Activated naive CD4-positive, alpha-beta T cell treated with anti-CD3 and anti-CD28 coated beads, Interleukin-2, amount 10 ng/mL, durations not matched to agents 7 days and 5 days (primary cell): Measurements from ENCODE around the gene KRTAP10-1.

Experiments
- CTCF ChIA-PET: fragments of 350-600 bp; sonication (Branson Sonifier 250); formaldehyde crosslinking; loops from one replicate; lab custom pipeline; 2021; ENCODE audit warnings: antibody characterized with exemption; lab: Charles Lee
- DNase-seq: peaks from one replicate; pipeline ENCODE4 v3.0.0-alpha.2; 2020
- H3K27ac Mint-ChIP-seq: one replicate; pipeline ENCODE4 v1.8.0; 2021; ENCODE audit warnings: mild to moderate bottlenecking, moderate library complexity, mixed read lengths
- H3K27me3 Mint-ChIP-seq: one replicate; pipeline ENCODE4 v1.8.0; 2021; ENCODE audit warnings: mild to moderate bottlenecking, mixed read lengths
- H3K36me3 Mint-ChIP-seq: one replicate; pipeline ENCODE4 v1.8.0; 2021; ENCODE audit warnings: mixed read lengths
- H3K4me1 Mint-ChIP-seq: one replicate; pipeline ENCODE4 v1.8.0; 2021; ENCODE audit warnings: mixed read lengths
- H3K4me3 Mint-ChIP-seq: one replicate; pipeline ENCODE4 v1.8.0; 2021; ENCODE audit warnings: mild to moderate bottlenecking, moderate library complexity, mixed read lengths
- H3K9me3 Mint-ChIP-seq: one replicate; pipeline ENCODE4 v1.8.0; 2021; ENCODE audit warnings: mixed read lengths

The KRTAP10-1 gene

GRCh38 chr21:44530903-44531605, 8.9 kb downstream of the KRTAP10-1 start:
- H3K4me1 Mint-ChIP-seq: no peaks in the 10 kb centered on the region
- CTCF ChIA-PET: no interaction called here
- H3K27ac Mint-ChIP-seq: no peak overlapping the region

GRCh38 chr21:44530221-44530902, 9.6 kb downstream of the KRTAP10-1 start:
- DNase-seq: no peak
- H3K4me3 Mint-ChIP-seq: no peak overlapping the region
- no peaks in the 10 kb centered on the region for H3K4me1 Mint-ChIP-seq
- H3K27ac Mint-ChIP-seq: no peak overlapping the region
- peaks cover 10% of the 10 kb centered on the region for H3K27me3 Mint-ChIP-seq
- H3K36me3 Mint-ChIP-seq: no peaks in the 10 kb centered on the region
- CTCF ChIA-PET: no interaction called here
- H3K9me3 Mint-ChIP-seq: no peaks in the 10 kb centered on the region

More at GRCh38 chr21:44530903-44531605, 8.9 kb downstream of the KRTAP10-1 start:
- peak; percentile 12 for DNase-seq
- H3K27me3 Mint-ChIP-seq: peaks cover 17% of the 10 kb centered on the region
- no peak overlapping the region for H3K4me3 Mint-ChIP-seq
- H3K9me3 Mint-ChIP-seq: no peaks in the 10 kb centered on the region
- no peaks in the 10 kb centered on the region for H3K36me3 Mint-ChIP-seq

GRCh38 chr21:44529503-44530125, 10.4 kb downstream of the KRTAP10-1 start:
- CTCF ChIA-PET: no interaction called here
- DNase-seq: peak; percentile 5
- Mint-ChIP-seq H3K9me3 (no peaks in the 10 kb centered on the region), H3K27ac (no peak overlapping the region), H3K27me3 (peaks cover 10% of the 10 kb centered on the region), H3K4me3 (no peak overlapping the region), H3K4me1 (no peaks in the 10 kb centered on the region), H3K36me3 (no peaks in the 10 kb centered on the region)

- Mint-ChIP-seq H3K27ac (no peak overlapping the region), H3K9me3 (no peaks in the 10 kb centered on the region), H3K27me3 (peaks cover 10% of the 10 kb centered on the region), H3K4me3 (no peak overlapping the region), H3K36me3 (no peaks in the 10 kb centered on the region), H3K4me1 (no peaks in the 10 kb centered on the region)
- no peak for DNase-seq
- CTCF ChIA-PET: no interaction called here
Measured at GRCh38 chr21:44529011-44529421, 11.0 kb downstream of the KRTAP10-1 start.

- CTCF ChIA-PET: no interaction called here
- DNase-seq: peak; percentile 19
- H3K27ac Mint-ChIP-seq: no peak overlapping the region
- H3K4me3 Mint-ChIP-seq: no peak overlapping the region
- no peaks in the 10 kb centered on the region for H3K36me3 Mint-ChIP-seq
- H3K9me3 Mint-ChIP-seq: no peaks in the 10 kb centered on the region
- no peaks in the 10 kb centered on the region for H3K4me1 Mint-ChIP-seq
- H3K27me3 Mint-ChIP-seq: peaks cover 10% of the 10 kb centered on the region
Measured at GRCh38 chr21:44528634-44528995, 11.4 kb downstream of the KRTAP10-1 start.

- Mint-ChIP-seq H3K36me3 (no peaks in the 10 kb centered on the region), H3K27ac (no peak overlapping the region), H3K9me3 (no peaks in the 10 kb centered on the region), H3K4me1 (no peaks in the 10 kb centered on the region), H3K4me3 (no peak overlapping the region), H3K27me3 (peaks cover 9% of the 10 kb centered on the region)
- CTCF ChIA-PET: no interaction called here
- DNase-seq: peak; percentile 3
Measured at GRCh38 chr21:44527983-44528633, 11.9 kb downstream of the KRTAP10-1 start.

- Mint-ChIP-seq H3K4me3 (no peak overlapping the region), H3K36me3 (no peaks in the 10 kb centered on the region), H3K27me3 (peaks cover 5% of the 10 kb centered on the region), H3K4me1 (no peaks in the 10 kb centered on the region), H3K27ac (no peak overlapping the region), H3K9me3 (no peaks in the 10 kb centered on the region)
- peak; percentile 7 for DNase-seq
- CTCF ChIA-PET: no interaction called here
Measured at GRCh38 chr21:44527156-44527982, 12.6 kb downstream of the KRTAP10-1 start.

- DNase-seq: no peak
- Mint-ChIP-seq H3K4me1 (no peaks in the 10 kb centered on the region), H3K9me3 (no peaks in the 10 kb centered on the region), H3K27ac (no peak overlapping the region), H3K4me3 (no peak overlapping the region), H3K27me3 (no peaks in the 10 kb centered on the region), H3K36me3 (no peaks in the 10 kb centered on the region)
- CTCF ChIA-PET: no interaction called here
Measured at GRCh38 chr21:44526096-44526997, 13.6 kb downstream of the KRTAP10-1 start.

- H3K27me3 Mint-ChIP-seq: no peaks in the 10 kb centered on the region
- no peaks in the 10 kb centered on the region for H3K9me3 Mint-ChIP-seq
- no peak overlapping the region for H3K27ac Mint-ChIP-seq
- H3K4me1 Mint-ChIP-seq: no peaks in the 10 kb centered on the region
- CTCF ChIA-PET: no interaction called here
- no peaks in the 10 kb centered on the region for H3K36me3 Mint-ChIP-seq
- H3K4me3 Mint-ChIP-seq: no peak overlapping the region
- DNase-seq: no peak
Measured at GRCh38 chr21:44525391-44526095, 14.5 kb downstream of the KRTAP10-1 start.

- Mint-ChIP-seq H3K4me1 (no peaks in the 10 kb centered on the region), H3K27ac (no peak overlapping the region), H3K9me3 (no peaks in the 10 kb centered on the region), H3K27me3 (no peaks in the 10 kb centered on the region), H3K36me3 (no peaks in the 10 kb centered on the region), H3K4me3 (no peak overlapping the region)
- CTCF ChIA-PET: no interaction called here
- no peak for DNase-seq
Measured at GRCh38 chr21:44524414-44525371, 15.3 kb downstream of the KRTAP10-1 start.

- Mint-ChIP-seq H3K9me3 (no peaks in the 10 kb centered on the region), H3K27me3 (peaks cover 4% of the 10 kb centered on the region), H3K4me3 (no peak overlapping the region), H3K36me3 (no peaks in the 10 kb centered on the region), H3K4me1 (no peaks in the 10 kb centered on the region), H3K27ac (no peak overlapping the region)
- CTCF ChIA-PET: no interaction called here
- DNase-seq: no peak
Measured at GRCh38 chr21:44523567-44524413, 16.2 kb downstream of the KRTAP10-1 start.
